GM23338 (cell line): ENCODE results near the gene SLC6A8. TPM values are rescaled to one million over a fixed set of nuclear protein-coding genes. Genes with fewer than 3 reads are reported as not detected.

Experiments
- ETS1 ChIP-seq: IDR thresholded peaks from 2 replicates; pipeline ENCODE4 v1.6.1; 2016; ENCODE audit warnings: antibody characterized with exemption
- JUNB ChIP-seq: IDR thresholded peaks from one replicate; pipeline ENCODE4 v1.6.1; 2016; ENCODE audit warnings: antibody characterized with exemption; ENCODE audit not compliant: unreplicated experiment
- REST ChIP-seq: IDR thresholded peaks from one replicate; pipeline ENCODE4 v1.6.1; 2018; ENCODE audit warnings: antibody characterized with exemption; ENCODE audit not compliant: unreplicated experiment
- polyA plus RNA-seq: library from polyadenylated mRNA; unstranded; fragments of >200 nt; fragmentation: Nextera tagmentation; extraction: Ambion mirVana; gene quantifications from 2 replicates; pipeline ENCODE4 v1.2.1, GENCODE V29; 2016
- total RNA-seq: library from RNA; depleted of rRNA; stranded (reverse); fragments of >200 nt; shearing (Covaris generic); gene quantifications from 2 replicates; pipeline ENCODE4 v1.2.3, GENCODE V29; 2014
- TF ChIP-seq, protein P1 (sequence below): fragments of 250-450 bp; sonication (Bioruptor Pico); IDR thresholded peaks from 2 replicates; pipeline ENCODE4 v1.5.0; 2020; ENCODE audit warnings: mild to moderate bottlenecking, moderate library complexity

The SLC6A8 gene
- total and polyA plus RNA-seq, 2 experiments from 2014 or later: 19.5 to 68.6 TPM

DNA sequence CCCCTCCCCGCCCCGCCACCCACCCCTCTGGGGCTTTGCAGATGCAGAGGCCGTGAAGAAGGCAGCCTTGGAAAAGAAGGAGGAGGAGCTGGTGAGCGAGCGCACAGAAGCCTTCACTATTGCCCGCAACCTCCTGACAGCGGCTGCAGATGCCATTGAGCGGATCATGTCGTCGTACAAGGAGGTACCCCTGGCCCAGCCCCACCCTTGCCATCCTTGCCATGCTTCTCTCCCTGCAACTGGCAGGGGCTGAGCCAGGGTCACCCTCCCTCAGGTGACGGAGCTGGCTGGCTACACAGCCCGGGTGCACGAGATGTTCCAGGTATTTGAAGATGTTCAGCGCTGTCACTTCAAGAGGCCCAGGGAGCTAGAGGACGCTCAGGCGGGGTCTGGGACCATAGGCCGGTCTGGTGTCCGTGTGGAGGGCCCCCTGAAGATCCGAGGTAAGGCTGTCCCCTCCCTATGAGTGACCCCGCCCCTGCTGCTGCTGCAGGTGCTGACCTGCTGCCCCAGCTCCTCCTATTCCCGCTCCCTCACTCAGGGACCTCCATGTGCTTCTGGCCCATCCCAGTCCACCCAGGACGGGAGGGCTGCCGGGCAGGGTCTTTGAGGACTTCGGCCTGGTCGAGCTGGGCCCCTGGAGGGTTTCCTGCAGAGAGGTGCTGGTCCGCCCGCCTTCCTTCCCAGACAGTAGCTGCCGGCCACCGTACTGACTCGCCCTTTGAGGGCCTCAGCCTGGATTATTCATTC is 48.5 kb downstream of the SLC6A8 start (continued):
- no peak for TF ChIP-seq REST
- no peak for TF ChIP-seq JUNB
- TF ChIP-seq, protein P1, sequence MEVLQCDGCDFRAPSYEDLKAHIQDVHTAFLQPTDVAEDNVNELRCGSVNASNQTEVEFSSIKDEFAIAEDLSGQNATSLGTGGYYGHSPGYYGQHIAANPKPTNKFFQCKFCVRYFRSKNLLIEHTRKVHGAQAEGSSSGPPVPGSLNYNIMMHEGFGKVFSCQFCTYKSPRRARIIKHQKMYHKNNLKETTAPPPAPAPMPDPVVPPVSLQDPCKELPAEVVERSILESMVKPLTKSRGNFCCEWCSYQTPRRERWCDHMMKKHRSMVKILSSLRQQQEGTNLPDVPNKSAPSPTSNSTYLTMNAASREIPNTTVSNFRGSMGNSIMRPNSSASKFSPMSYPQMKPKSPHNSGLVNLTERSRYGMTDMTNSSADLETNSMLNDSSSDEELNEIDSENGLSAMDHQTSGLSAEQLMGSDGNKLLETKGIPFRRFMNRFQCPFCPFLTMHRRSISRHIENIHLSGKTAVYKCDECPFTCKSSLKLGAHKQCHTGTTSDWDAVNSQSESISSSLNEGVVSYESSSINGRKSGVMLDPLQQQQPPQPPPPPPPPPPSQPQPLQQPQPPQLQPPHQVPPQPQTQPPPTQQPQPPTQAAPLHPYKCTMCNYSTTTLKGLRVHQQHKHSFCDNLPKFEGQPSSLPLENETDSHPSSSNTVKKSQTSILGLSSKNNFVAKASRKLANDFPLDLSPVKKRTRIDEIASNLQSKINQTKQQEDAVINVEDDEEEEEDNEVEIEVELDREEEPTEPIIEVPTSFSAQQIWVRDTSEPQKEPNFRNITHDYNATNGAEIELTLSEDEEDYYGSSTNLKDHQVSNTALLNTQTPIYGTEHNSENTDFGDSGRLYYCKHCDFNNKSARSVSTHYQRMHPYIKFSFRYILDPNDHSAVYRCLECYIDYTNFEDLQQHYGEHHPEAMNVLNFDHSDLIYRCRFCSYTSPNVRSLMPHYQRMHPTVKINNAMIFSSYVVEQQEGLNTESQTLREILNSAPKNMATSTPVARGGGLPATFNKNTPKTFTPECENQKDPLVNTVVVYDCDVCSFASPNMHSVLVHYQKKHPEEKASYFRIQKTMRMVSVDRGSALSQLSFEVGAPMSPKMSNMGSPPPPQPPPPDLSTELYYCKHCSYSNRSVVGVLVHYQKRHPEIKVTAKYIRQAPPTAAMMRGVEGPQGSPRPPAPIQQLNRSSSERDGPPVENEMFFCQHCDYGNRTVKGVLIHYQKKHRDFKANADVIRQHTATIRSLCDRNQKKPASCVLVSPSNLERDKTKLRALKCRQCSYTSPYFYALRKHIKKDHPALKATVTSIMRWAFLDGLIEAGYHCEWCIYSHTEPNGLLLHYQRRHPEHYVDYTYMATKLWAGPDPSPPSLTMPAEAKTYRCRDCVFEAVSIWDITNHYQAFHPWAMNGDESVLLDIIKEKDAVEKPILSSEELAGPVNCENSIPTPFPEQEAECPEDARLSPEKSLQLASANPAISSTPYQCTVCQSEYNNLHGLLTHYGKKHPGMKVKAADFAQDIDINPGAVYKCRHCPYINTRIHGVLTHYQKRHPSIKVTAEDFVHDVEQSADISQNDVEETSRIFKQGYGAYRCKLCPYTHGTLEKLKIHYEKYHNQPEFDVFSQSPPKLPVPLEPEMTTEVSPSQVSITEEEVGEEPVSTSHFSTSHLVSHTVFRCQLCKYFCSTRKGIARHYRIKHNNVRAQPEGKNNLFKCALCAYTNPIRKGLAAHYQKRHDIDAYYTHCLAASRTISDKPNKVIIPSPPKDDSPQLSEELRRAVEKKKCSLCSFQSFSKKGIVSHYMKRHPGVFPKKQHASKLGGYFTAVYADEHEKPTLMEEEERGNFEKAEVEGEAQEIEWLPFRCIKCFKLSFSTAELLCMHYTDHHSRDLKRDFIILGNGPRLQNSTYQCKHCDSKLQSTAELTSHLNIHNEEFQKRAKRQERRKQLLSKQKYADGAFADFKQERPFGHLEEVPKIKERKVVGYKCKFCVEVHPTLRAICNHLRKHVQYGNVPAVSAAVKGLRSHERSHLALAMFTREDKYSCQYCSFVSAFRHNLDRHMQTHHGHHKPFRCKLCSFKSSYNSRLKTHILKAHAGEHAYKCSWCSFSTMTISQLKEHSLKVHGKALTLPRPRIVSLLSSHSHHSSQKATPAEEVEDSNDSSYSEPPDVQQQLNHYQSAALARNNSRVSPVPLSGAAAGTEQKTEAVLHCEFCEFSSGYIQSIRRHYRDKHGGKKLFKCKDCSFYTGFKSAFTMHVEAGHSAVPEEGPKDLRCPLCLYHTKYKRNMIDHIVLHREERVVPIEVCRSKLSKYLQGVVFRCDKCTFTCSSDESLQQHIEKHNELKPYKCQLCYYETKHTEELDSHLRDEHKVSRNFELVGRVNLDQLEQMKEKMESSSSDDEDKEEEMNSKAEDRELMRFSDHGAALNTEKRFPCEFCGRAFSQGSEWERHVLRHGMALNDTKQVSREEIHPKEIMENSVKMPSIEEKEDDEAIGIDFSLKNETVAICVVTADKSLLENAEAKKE (CRISPR knock-in tag): no peak
- no peak for TF ChIP-seq ETS1
